Renal cortical epithelial cell (primary cell): ENCODE measurements around the gene SFSWAP. TPM values are rescaled to one million over a fixed set of nuclear protein-coding genes. Genes with fewer than 3 reads are reported as not detected.
"Not testable (repeated sequence)": the region's sequence is repeated elsewhere in the genome, so short reads cannot be mapped to it uniquely, and the experiment has no call there.

ENCODE experiments used
- DNase-seq: peaks from one replicate; pipeline ENCODE4 v3.0.0-alpha.2; 2011; ENCODE audit warnings: low read depth
- total RNA-seq: library from RNA; depleted of rRNA; stranded (reverse); fragments of >200 nt; gene quantifications from 2 replicates; pipeline ENCODE4 v1.2.3, GENCODE V29; 2014

SFSWAP gene
- total RNA-seq, 1 donor from 2014 or later = 18.0 TPM

DNA sequence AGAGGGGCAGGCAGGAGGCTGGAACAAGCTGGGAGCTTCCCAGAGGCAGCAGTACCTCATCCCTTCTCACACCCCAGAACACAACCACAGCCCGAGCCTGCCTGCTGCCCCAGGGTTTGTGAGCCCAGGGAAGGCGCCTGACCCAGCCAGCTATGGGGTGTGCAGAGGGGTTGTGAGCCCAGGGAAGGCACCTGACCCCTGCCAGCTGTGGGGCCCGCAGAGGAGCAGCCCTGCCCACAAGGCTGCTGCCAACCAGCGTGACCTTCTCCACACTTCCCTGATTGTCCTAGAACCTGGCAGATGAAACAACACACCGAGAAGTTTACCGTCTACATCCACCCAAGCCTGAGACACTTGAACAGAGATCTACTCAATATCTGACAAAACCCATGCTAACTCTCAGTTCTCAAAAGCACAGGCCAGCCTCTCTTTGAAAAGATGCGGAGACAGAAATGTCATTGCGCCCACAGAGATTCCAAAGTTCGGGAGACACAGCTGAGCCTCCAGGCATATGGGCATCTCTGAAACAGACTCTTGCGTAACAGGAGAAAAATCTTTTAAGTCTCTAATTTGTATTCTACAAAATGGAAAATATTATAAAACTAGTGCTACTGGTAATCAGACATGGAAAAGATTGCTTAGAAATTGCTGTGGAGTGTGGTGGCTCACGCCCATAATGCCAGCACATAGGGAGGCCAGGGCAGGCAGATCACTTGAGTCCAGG, 47.3 kb downstream of the SFSWAP start:
- DNase-seq = no peak

DNA sequence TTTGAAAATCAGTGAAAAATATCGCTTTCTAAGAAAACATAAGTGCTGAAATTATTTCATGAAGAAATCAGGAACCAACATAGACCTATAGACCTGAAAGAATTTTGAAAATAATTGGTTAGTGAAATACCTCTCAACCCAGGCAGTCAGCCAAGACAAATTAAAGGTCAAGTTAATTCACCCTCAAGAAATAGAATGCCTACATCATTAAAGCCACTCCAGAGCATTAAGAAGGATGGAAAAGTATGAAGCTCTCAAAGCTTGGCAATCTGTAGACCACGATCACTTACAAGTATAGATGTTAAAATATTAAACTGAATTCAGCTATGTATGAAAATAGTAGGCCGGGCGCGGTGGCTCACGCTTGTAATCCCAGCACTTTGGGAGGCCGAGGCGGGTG, 48.3 kb downstream of the SFSWAP start:
- peak; percentile 50 for DNase-seq

DNA sequence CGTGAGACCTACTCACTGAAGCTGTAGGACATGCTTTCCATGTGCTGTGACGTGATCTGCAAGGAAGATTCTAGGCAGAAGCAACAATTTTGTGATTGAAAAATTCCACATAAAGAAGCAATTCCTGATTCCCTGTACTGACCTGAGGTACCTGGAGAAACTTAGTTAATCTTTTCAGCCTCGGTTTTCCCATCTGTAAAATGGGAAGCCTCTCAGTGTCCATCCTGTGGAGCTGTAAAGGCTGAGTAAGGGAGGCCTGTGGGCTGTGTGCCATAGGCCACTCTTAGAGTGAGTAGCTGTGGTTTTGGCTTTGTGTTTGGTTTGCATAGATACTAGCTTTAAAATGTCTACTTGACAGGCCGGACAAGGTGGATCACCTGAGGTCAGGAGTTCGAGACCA, 50.7 kb downstream of the SFSWAP start:
- DNase-seq = no peak

DNA sequence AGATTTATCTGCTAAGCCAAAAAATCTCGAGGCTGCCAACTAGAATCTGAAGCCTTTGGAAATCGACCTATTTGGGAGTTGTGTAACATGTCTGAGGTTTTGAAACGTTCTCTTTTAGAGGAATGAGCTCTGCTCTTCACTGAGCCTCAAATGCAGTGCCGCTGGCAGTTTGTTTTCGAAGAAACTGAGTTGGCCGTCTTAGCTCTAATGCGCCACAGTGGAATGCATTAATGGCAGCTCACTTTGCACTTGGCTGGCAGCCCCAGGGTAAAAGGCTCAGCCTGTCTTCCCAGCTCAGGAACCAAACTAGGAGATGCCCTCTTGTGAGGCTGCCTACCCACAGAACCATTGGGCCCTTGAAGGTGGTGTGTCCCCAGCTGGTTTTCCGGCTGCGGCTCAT, 53.8 kb downstream of the SFSWAP start:
- no peak for DNase-seq

DNA sequence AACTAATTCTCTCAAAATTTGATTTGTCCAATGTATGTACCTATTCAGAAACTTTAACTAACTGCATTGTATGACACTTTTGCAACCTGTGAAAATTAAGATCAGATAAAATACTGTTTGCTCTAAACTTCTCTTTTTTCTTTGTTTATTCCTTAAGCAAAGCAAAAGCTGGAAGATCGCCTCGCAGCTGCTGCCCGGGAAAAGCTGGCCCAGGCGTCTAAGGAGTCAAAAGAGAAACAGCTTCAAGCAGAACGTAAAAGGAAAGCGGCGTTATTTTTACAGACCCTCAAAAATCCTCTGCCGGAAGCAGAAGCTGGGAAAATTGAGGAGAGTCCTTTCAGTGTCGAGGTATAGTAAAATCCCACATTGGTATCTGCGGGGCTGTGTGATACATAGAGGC, 55.1 kb downstream of the SFSWAP start:
- no peak for DNase-seq

DNA sequence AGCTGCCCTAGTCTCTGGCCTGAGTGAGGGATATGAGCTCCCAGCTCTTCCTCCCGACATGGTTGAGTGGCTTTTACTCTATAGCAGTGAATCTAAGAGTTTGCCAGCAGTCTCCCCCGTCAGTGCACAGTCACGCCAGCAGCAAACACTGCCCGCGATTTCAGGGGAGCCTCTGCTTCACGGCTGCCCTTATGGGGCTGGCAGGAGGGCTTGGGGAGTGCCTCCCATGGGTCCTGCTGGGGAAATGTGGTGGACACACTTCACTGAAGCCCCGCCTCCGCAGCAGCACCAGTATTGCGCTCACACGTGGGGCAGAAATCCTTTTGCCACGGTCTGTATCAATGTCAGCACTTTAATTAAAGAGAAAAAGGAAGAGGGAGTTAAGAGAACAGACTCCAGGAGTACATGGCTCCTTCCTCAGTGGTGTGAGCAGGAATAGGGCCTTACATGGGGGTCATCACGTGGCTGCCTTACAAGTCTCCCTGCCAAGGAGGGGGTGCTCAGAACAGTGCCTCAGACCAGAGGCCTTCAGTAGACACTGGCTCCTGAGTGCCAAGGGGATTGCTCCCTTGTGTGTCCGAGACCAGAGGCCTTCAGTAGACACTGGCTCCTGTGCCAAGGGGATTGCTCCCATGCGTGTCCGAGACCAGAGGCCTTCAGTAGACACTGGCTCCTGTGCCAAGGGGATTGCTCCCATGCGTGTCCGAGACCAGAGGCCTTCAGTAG, 55.7 kb downstream of the SFSWAP start:
- DNase-seq = no peak

DNA sequence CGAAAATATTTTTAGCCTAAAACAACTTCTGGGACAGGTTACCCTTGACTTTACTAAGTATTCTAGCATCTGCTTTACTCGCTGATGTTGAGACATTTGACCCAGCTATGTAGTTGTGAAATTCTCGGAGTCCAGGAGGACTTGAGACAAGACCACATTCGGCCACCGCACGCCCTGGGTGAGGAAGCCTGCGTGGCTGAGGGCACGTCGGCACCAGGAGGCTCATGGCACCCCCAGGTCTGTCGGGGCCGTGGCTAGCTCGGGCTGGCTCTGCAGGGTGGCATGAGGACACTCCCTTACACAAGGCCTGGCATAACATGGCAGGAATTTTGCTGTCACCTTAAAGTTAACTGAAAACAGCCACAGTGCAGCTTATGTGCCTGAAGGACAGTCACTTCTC, 59.2 kb downstream of the SFSWAP start:
- DNase-seq = no peak

DNA sequence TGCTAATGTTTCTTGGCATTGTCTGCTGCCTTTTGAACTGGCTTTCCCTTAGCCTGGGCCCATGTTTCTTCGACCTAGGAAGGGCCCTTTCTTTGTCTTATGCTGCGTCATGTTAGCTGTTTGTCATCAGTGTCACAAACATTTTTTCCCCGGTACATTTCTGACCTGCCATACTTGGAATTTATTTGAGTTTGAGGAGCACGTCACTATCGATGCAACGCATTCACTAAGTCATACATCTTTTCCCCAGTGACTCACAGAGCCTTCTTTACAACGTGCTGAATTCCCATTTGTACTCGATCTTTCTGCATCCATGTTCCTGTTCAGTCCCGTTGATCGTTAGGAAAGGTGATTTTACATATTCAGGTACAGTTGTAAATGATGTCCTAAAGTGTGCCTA, 61.1 kb downstream of the SFSWAP start:
- no peak for DNase-seq

DNA sequence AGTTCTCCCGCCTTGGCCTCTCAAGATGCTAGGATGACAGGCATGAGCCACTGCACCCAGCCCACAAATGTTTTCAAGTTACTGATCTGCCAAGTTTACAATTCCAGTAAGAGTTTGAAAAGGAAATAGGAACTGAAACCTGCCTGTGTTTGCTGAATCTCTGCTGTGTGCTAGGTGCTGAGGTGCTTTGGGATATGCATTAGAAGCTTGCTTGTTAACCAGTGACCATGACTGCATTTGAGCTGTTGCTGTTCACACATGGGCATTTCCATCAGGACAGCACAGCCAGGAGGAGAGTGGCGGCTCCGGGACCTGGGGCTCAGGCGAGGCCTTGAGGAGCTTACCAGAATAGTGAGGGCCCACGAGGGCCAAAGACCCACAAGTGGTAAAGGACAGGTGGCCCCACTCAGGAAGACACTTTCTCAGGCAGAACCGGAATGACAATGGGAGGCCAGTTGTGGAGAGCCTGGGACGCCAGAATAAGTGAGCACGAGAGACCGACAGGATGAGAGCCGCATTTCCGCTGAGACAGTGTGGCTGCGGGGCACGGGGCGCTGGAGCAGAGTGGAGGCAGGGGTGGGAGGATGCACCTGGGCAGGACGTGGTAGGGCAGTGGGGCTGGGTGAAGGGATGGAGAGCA, 62.8 kb downstream of the SFSWAP start:
- DNase-seq = no peak

DNA sequence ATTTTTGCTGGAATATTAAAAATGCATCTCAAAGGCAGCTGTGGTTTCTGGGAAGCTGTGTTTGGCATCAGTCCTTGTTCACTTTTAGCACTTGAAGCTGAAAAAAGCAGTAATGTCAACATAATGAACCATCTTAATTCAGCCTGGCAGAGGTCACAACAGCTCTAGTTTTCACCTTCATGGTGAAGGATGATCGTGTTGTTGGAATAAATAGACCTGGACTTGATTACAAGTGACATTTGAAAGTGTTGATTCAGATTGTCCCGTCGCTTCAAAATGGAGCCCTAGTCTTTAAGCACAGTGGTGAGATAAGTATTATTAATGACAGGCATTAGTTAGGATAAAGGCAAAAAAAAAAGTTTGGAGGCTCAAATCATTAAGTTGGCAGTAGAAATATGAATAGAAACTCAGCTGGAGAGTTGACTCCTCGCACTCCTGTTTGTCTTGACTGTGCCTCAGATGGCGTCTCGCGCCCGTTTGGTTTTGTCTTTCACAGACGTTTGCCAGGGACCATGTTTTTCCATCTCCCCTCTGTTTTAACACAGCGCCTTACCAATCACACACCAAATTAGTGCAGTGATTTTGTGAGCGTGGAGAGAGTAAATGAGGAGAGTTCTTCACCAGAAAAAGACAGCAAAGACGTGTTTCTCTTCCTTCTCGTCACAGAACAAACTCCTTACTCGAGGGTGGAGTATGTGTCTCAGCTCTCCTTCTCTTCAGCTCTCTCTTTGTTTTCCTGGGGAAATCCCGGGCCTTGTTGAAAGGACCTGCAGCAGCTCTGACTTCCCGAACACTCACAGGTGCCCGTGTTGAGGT, 63.9 kb downstream of the SFSWAP start:
- no peak for DNase-seq

DNA sequence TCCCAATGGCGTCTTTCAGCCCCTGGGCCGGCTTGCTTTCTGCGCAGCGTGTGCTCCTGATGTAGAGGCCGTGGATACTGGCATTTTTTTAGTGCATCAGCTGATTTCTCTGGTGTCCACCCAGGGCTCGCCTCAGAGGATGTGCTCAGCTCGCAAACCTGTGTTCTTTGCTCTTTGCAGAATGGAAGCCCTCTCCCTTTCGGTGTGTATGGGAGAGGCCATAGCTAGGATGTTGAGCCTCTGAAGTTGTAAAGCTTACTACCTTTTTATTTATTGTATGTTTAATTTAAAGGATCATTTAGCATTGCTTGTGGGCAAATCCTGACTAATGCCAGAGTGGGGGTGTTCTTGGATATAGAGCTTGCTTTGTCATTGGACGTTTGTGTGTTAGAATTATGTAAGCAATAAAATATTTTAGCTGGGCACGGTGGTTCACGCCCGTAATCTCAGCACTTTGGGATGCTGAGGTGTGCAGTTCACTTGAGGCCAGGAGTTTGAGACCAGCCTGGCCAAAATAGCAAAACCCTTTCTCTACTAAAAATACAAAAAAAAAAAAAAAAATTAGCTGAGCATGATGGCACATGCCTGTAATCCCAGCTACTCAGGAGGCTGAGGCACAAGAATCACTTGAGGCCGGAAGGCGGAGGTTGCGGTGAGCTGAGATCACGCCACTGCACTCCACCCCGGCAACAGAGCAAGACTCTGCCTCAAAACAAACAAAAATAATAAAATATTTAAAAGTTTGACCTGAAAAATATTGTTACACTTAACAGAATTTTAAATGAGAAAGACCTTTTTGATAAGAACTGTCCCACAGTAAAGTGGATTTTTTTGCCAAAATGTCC, 64.7 kb downstream of the SFSWAP start:
- DNase-seq = no peak

DNA sequence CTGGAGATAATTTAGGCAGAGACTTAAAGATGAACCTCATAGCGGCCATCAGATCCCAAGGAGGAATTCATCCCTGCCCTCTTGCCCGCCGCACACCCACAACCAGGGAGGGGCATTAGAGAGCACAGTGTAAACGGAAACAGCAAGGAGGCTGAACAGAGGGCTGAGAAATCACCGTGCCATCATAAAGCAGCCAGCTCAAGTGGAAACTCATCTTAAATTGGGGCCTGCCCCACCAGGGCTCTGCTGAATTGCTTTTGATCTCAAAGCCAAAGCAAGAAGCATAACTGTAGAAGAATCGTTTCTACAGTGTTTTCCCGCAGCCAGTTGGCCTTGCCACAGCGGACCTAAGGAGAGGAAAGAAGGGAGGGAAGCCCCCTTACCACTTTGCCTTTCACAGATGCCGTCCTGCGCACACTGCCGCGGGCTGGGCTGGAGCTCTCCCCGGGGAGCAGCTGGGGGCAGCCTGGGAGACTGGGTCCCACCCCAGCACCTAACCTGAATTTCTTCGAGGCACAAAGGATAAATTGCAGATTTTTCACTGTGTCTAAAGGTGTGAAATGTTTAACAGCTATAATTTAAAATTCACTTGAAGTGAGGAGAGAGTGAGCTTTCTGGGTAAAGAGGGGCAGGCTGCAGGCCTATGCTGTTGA, 65.5 kb downstream of the SFSWAP start:
- no peak for DNase-seq

DNA sequence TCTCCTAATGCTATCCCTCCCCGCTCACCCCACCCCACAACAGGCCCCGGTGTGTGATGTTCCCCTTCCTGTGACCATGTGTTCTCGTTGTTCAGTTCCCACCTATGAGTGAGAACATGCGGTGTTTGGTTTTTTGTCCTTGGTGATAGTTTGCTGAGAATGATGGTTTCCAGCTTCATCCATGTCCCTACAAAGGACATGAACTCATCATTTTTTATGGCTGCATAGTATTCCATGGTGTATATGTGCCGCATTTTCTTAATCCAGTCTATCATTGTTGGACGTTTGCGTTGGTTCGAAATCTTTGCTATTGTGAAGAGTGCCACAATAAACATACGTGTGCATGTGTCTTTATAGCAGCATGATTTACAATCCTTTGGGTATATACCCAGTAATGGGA, 66.4 kb downstream of the SFSWAP start:
- not testable (repeated sequence) for DNase-seq

DNA sequence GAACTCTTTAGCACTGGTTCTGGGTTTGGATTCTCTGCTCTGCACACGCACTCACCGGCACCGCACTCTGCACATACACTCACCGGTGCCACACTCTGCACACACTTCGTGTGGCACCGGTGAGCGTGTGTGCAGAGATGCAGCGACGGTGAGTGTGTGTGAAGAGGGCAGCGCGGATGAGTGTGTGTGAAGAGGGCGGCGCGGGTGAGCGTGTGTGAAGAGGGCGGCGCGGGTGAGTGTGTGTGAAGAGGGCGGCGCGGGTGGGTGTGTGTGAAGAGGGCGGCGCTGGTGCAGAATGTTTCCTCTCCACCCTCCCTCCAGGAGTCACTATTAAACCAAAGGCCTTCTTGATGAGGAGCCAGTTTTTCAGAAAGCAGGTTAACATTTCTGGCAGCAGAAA, 68.1 kb downstream of the SFSWAP start:
- no peak for DNase-seq

DNA sequence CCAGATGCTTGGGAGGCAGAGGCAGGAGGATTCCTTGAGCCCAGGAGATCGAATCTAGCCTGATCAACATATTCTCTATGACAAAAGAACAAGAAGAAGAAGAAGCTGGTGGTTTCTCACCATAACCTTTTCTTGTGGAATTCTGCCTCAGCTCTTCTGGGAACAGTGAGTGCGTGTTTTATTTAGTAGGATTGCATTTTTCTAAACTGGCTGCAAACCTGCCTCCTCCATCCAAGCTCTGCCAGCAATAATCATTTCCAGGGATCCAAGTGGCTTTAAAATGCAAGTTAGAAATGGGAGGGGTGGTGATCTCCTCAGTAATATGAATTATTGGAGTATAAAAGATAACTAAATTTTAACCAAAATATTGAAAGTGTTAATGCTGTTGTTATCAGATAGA, 71.2 kb downstream of the SFSWAP start:
- no peak for DNase-seq

DNA sequence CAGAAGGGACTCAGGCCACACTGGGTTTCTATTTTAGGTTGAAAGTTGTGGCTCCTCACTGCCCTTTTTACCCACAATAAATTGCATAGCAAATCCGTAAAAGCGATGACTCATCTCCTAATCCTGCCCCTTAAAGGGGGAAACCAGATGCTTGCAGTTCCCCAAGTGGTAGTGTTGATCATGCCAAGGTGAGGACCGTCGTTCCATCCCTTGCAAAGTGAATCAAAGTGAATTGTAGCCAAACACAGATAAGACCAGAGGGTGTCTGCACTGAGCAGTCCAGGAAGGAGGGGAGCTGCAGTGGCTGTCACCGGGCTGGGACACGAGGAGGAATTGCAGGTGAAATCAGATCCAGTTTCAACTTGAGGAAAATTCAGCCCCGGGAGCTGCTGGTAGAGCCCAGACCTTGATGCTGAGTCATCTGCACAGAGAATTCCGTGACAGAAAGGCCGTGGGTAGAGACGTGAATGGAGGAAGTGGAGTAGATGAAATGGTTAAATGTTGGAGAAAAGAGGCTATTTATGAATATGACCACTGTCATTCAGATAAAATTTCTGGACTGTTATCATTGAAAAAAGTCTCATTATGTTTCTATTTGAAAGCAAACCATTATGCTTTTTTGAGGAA, 73.1 kb downstream of the SFSWAP start:
- peak; percentile 51 for DNase-seq

DNA sequence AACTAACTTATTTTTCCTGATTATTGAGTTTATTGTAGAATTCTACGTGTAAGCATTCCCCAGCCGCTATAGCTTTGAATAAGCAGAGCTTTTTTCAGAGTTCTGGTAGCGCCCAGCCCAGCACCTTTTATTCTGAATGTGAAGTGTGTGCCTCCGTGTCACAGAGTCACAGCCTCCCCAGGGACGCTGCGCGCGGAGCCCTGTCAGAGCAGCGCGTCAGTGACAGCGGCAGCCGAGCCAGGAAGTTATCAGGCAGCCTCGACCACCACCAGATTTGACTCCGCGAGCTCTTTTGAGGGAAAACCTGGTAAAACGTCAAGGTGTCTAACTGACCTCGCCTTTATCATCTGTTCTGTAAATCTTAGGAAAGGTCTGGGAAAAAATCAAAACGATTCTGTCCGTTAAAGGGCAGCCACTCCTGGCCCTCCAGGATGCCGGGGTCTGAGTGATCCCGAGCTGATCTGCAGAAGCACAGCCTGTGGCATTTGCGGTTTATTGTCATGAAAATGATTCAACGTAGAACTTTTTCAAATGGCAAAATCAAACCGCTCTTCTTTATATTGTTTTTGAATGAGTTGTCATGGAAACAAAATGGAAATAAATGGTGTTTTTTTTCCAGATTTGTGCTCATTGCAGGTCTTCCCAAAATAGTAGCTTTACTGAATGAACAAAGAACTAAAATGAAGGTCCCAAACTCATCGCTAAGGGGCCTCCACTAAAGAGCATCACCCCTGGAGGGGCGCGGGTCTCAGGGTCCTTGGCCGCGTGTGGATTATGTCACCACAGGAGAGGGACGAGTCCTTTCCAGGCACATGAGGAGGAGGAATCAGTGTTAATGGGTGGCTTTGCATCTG, 74.2 kb downstream of the SFSWAP start:
- no peak for DNase-seq

DNA sequence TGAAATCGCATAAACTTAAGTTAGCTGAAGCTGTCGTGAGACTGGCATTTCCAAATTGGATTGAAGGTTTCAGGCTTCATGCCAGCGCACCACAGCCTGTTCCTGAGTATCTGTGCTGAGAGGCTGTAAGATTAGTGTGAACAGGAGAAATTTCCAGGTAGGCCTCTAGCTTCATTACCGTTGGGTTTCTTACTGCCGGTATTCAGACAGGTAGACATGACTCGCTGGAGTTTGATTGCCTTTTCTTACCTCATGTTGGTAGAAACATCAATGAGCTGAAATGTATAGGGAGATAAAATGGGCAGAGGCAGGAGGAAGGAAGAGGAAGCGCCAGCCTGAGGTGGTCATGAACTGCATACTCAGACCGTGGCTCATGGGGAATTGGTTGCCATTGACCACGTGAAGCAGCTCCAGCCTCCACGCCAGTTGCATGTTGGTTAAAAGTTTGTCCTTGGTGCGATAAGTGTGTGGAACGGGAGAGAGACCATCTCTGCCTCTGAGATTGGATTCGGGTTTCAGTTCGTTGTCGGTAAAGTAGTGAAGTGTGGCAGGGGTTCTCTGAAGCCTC, 75.0 kb downstream of the SFSWAP start:
- DNase-seq = no peak

DNA sequence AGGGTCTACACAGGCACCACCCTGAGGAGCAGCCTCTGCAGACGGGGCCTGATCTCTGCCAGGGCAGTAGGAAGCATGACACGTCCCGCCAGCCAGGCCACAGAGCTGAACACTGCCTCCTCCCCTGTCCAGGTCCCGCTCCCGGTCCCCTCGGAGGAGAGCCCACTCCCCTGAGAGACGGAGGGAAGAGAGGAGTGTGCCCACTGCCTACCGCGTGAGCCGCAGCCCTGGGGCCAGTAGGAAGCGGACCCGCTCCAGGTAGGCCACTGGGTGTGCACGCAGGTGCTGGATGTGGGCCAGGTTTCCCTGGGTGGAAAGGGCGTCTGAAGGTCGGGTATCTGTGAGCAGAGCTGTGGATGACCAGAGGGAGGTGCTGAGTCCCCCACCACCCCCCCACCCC, 75.4 kb downstream of the SFSWAP start:
- DNase-seq = no peak
